Erythroblast (primary cell): Measurements from ENCODE around the gene PDE4DIP.
"Not testable (repeated sequence)": the region's sequence is repeated elsewhere in the genome, so short reads cannot be mapped to it uniquely, and the experiment has no call there.

Experiments
- GATA1 ChIP-seq: IDR thresholded peaks from 2 replicates; pipeline ENCODE4 v1.6.1; 2011; ENCODE audit warnings: low read depth, mild to moderate bottlenecking, control low read depth, low read length, moderate library complexity
- POLR2A ChIP-seq: IDR thresholded peaks from 2 replicates; pipeline ENCODE4 v1.6.1; 2011; ENCODE audit warnings: mild to moderate bottlenecking, low read length

- not testable (repeated sequence) for TF ChIP-seq POLR2A, GATA1
Observed at GRCh38 chr1:148890075-148890568, 45.9 kb downstream of the PDE4DIP start.
